Activated gamma-delta T cell (primary cell): Measurements from ENCODE around the gene MAP1B.
"Not testable (repeated sequence)": the region's sequence is repeated elsewhere in the genome, so short reads cannot be mapped to it uniquely, and the experiment has no call there.

ENCODE experiments used
- DNase-seq: peaks from one replicate; lab custom pipeline; 2025; lab: John Stamatoyannopoulos, UW
- total RNA-seq, 2 donors: gene quantifications; one replicate each; lab custom pipeline; 2026; lab: John Stamatoyannopoulos, UW

Gene MAP1B
- total RNA-seq, result 0.15 to 0.57 reads per million in 2 donors

DNA sequence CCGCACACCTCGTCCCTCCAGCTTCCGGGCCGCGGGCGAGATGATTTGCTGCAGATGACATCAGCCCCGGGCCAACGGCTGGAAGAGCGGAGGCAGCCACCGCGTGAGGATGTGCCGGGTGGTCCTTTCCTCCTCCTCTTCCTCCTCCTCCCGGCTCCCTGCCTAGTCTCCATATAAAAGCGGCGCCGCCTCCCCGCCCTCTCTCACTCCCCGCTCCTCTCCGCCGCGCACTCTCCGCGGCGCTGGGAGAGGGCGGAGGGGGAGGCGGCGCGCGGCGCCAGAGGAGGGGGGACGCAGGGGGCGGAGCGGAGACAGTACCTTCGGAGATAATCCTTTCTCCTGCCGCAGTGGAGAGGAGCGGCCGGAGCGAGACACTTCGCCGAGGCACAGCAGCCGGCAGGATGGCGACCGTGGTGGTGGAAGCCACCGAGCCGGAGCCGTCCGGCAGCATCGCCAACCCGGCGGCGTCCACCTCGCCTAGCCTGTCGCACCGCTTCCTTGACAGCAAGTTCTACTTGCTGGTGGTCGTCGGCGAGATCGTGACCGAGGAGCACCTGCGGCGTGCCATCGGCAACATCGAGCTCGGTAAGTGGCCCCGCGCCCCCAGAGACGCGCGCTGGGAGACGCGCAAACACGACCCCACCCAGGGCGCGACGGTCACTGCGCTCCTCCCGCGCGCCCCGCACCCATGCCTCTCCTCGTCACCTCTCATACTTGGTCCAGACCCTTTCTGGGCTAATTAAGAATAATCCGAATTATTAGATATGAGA lies at the start of gene MAP1B:
MAP1B (plus strand) TSS at position 345 of the 770 bp plus-strand sequence; CDS start at position 402, 57 bp downstream.
- DNase-seq, result no peak

DNA sequence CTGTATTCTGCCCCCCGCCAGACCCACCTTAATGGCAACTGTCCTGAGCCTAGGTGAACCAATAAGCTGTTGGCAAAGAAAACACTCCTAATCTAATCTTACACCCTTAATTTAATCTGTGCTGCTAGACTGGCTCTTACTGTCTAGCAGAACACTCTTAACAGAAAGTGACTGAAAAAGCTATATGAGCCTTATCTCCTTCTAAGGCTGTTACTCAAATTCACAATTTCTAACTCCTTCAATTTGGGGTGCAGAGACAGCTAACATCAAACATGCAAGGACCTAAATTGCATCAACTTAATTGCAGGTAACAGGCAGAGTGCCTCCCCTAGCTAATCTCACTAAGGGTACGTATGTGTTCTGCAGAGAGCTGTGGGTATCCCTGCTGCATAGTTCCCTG lies 49.5 kb upstream of the MAP1B start:
- no peak for DNase-seq

DNA sequence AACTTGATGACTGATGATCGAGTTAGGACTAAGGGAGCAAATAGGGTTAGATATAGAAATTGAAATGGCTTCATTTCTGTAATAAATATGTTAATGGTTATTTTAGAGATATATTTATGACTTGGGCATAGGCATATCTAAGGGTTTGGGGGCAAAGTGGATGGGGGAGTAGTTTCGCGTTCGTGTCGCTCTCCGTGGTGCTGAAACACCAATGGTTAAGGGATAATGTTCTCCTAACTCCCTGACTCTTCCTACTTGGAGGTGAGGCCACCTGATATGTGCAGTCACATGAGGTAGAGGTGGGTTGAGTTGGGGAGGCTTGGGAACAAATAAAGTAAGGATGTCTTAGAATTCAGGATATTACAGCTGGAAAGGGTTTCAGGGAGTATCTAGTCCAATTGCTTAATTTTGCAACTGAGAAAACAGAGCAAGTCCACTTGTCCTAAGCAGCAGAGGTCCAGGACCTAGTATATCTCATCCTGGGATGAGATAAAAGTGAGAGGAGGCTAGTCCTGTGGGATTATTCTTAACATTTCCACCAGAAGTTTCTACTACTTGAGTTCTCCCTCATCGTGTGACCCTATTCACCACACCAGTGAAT lies 44.0 kb upstream of the MAP1B start:
- no peak for DNase-seq

DNA sequence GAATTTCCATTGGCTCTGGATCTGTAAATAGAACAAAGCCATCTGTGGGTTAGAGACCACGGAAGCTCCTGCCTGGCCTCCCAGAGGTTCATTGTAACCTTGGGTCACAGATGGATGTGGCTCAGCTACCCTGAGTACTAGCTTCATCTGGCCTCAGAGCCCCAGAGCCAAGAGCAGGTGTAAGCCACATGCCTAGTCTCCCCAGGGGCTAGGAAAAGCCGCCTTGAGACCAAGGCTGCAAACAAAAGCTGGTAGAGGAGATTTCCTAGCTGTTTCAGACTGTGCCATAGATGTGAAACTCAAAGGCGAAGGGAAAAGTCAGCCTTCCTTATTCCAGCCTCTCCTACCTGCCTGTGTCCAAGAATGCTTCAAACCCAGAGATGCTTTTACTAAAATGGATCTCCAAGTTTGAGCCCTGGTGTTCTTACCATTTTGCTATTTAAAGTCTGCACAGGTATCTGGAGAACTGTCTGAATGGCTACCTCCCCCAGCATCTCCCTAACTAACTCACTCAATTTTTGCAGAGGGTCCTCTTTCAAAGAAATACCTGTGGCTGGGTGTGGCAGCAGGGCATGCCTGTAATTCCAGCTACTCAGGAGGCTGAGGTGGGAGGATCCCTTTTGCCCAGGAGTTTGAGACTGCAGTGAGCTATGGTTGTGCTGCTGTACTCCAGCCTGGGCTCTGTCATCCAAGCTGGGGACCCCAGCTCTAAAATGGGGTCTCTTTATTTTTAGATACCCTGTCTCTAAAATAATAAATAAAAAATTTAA lies 42.3 kb upstream of the MAP1B start:
- no peak for DNase-seq

DNA sequence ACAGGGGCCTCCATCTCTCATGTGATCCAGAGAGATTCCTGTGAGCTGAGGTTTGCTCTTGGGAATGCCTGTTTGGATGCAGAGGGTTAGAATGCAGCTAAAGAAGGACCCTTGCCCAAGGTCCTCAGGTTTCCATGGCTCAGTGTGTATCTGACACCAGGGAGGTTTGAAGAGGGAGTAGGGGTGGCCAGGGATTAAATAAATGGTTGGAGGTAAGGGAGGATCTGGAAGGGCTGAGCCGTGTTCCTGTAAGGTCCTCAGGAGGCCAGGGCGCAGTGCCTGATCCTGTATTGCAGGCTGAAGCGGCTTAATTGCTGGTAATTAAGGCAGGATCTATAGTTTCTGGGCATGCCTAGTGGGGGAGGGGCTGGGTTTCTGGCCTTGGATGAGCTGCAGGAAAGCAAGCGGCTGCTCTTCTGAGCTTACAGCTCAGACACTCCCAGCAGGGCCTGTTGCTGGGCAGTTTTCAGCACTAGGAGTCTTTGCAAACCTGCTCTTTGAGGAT lies 41.5 kb upstream of the MAP1B start:
- DNase-seq, result no peak

DNA sequence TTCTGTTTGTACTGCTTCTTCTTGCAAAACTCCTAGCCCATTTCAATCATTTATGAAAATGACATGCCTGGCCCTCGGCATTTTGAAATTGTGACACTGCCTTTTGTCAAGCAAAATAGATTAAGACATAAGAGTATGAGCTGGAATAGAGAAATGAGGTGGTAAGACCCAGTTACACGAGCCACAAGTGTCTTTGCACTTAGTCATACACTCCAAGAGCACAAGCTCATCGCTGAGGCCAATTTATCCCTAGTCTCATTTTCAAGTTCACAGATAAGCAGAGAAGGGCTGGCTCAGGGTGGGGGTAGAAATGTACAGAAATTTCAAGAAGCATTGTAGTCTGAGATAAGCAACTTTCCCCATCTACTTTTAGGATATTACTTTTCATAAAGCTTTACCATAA lies 40.6 kb upstream of the MAP1B start:
- DNase-seq, result no peak

DNA sequence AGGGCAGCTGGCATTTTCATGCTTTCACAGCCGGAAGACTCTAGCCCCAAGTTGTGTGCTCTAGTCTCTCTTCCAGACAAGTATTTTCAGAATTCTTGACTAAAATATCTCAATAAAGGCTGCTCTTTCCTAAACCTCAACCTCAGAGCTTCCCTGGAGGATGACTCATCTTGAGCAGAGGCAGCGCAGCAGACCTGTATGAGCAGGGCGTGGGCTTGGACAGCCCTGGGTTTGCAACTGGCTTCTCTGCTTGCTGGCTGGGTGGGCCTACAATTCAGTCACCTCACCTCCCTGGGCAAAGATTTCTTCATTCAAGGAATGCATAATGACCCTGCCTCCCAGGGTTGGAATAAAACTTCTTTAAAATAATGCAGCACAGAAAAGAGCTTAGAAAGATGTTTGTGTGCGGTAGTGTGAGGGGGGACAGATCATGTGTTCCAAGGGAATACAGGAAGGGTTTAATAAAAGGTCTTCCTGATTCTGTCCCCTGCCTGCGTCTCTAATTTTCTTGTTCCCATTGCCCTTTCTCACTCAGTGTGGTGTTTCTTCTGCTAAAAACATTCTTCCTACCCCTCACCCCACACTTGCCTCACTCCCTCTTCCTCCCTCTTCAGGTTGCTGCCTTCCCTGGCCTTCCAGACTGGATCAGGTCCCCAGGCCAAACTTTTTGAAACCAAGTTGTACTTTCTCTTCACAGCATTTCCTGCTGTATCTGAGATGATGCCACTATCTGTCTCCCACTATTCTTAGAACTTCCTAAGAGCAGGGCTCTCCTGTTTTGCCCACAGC lies 39.4 kb upstream of the MAP1B start:
- no peak for DNase-seq

DNA sequence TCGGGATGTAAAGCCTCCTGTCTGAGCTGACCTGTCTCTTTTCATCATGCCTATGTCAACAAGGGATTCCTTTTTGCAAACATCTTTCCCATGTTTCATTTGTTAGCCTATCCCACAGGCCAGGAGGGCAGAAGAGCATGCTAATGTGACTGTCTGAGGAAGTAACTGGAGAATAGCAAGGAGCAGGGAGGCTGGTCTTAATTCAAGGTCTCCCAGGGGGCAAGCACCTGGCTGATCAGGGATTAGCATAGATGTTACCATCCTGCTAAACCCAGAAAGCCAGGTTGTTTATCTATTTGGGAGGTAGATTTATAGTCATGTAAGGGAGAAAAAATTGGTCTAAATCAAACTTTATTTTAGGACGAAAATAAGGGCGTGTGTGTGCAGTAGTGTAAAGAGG lies 36.7 kb upstream of the MAP1B start:
- DNase-seq, result no peak

DNA sequence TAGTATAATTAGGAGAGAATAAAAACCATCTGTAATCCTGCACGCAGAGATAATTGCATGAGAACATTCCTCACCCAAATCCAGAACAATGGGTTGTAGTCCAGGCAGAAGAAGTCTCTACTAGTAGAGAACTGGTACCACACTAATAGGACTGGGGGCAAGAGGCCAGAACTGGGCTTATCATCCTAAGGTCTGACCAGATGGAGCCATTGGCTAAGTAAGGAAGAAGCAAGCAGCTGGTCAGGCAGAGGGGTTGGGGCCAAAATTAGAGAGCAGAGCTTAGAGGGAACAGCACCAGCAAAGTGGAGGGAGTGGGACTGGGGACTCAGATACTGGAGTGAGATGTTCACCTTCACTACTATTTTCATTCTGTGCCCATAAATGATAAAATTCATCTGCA lies 35.4 kb upstream of the MAP1B start:
- DNase-seq, result no peak

DNA sequence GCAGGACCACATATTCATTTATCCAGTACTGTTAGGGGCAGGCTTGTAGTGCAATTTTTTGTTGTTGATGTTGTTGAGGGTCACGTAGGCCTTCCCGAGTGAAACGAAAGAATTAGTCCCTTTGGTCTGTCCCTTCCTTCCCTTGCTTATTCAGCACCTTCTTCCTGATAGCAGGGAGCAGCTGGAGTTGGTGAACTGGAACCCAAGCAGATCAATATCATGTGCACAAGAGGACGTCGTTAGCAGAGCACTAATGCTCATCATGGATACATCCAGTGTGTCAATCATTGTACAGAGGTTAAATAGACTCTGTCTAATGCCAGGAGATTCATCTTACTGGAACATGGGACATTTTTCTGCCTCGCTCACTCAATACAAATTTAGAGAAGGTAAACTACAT lies 33.0 kb upstream of the MAP1B start:
- no peak for DNase-seq

DNA sequence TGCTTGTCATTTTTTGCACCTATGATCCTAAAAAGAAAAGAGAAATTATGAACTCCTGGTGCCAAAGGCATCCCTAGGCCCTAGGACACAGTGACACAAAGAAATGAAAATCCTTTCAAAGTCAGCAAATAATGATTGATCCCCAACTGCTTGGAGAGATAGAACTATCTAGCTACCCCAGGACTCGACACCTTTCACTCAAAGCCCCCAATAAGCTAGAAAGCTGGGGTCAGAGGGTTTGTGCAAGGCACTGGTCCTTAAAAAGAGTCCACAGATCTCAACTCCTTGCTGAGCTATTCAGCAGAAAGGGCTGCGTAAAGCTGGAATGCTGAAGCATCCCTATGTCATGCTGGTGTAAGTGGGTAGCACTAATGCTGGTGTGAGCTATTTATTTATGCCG lies 31.8 kb upstream of the MAP1B start:
- DNase-seq, result no peak

DNA sequence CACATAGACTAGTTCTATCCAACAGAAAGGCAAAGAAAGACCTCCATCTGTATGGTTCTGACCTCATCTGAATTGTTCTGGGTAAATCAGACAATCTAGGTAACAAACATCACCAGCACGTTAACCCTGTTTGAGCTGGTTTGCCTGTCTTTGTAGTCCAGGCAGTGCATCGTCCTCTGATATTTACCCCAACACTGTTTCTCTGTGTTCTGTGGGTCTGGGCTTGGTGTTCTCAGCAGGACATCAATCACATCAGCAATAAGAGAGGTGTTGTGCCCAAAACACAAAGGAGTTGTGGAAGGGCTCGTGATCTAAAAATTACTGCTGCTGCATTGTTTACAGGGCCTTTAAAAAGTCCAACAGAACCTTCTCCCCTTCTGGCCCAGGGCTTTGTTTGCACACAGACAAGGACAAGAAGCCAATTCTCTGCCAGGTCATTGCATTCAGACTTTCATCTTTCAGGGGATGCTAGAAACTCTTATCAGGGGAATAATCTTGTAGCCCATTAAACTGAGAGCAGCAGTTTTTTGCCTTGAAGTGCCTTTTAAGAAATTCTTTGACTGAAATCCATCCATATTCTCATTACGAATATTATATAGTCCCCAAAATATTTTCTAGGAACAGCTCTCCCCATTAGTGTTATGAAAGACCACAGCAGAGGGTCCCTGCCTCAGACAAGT lies 30.5 kb upstream of the MAP1B start:
- DNase-seq, result no peak

DNA sequence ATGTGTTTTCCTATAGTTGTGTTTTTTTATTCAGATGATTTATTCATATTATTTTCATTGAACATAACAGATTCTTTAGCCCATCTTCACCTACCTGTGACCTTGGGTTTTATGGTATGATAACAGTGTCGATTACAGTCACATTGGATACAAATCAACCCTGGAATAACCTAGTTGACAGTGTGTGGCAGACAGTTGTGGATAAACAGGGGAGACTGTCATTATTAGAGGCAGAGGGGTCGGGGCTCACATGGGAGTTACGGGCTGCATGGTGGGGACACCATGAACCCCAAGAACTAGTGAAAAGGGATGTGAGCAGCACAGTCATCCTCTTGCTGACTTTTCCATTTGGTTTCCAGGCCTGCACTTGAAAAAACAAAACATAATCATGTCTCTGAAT lies 29.9 kb upstream of the MAP1B start:
- no peak for DNase-seq

DNA sequence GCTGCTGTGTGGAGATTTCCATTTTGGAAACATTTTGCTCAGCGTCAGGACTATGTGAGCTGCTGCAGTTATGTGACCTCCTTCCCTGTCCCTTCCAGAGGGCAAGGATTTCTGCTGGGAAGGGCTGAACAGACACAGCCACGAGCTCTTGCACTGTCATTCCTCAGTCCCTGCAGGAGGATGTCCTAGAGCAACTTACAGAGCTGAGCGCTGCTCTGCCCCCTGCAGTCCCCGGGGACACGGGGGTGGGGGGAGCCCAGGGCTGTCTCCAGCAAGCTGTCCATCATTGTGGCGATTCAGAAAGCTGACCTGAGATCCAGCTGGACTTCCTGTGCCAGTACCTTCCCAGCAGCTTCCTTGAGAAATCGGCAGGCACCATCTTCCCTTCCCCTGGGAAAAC lies 28.0 kb upstream of the MAP1B start:
- DNase-seq, result no peak

DNA sequence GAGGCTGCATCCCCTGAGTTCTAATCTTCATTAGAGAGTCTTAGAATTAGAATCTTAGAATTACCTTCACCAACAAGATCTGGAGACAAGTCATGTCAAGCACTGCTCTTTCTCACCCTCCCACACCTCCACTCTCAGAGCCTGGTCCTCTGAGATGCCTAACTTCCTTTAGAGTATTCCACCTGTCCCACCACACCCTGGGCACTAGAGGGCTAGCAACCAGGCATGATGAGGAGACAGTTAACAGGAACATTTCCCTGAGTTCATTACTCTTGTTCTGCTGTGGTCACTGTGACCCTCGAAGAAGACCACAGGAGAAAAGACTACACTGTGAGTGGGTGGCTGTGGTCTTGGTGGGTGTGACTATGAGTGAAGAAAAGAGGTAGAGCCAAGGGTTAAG lies 25.2 kb upstream of the MAP1B start:
- no peak for DNase-seq

DNA sequence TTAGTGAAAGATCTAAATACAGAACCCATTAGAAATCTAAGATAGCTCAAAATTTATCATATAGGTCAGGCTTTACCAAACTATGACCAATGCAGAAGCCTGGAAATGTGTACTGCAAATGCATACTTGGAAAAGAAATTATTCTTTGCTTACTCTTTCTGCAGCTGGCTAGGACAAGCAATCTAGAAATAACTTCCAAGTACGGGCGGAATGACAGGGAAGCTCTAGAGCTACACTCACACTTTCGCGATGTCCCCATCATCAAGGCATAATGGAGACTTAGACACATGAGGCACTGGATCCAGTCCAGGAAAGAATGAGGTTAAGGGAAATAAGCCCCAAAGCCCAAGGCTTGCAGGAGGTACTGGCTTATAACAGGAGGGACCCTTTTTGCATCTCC lies 22.4 kb upstream of the MAP1B start:
- no peak for DNase-seq

DNA sequence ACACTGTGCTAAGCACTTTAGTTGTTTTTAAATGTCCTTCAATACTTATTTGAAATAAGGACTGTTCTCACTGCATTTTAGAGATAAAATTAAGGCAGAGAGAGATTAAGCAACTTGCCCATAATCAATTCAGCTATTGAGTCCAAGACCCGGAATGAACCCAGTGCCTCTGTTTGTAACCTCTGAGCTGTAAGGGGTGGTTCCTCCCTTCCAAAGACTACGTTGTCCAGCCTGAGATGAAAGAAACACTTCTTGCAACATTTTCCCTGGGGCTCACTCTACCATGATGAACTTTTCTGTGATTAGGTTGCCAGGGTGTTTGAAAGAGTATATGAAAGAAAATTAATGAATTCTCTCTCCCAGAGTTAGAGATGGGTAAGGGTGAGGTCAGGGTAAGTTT lies 22.0 kb upstream of the MAP1B start:
- no peak for DNase-seq

DNA sequence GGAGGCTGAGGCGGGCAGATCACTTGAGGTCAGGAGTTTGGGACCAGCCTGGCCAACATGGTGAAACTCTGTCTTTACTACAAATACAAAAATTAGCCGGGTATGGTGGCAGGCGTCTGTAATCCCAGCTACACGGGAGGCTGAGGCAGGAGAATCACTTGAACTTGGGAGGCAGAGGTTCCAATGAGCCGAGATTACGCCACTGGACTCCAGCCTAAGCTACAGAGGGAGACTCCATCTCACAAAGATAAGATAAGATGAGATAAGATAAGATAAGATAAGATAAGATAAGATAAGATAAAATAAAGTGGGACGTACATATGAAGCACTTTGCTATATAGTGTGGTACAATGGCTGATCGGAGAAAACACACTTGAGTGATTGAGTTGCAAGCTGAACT lies 17.6 kb upstream of the MAP1B start:
- not testable (repeated sequence) for DNase-seq

DNA sequence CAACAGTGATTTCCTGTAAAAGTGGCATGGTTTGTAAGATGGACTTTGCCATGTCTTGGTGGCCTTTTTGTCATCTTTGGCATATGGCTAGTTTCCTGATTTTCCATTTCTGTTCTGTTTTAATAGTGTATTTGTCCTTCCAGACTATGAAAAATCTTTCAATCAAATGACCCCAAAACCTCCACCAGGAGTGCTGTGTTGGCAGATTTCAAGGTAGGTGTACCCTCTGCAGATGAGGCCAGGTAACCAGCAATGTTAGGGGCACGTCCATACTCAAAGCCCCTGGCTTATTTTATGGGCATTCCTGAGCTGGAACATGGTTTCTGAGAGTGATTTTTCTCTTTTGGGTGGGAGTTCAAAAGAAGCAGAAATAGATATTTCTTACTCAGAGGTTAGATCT lies 15.2 kb upstream of the MAP1B start:
- no peak for DNase-seq

DNA sequence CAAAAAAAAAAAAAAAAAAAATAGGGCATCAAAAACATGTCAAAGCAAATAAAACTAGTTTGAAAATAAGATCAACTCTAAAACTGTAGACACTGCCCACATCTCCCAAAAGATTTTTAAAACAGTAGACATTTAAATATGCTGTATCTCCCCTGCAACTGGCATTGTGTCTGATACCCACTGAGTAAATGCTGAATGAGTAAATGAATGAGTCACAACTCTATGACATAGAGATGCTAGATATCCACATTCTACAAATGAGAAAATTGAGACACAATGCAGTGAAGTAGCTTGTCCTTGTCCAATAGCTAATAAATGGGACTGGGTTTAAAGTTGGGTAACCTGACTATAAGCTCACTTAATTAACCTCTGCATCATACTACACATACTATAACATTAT lies 14.1 kb upstream of the MAP1B start:
- no peak for DNase-seq

DNA sequence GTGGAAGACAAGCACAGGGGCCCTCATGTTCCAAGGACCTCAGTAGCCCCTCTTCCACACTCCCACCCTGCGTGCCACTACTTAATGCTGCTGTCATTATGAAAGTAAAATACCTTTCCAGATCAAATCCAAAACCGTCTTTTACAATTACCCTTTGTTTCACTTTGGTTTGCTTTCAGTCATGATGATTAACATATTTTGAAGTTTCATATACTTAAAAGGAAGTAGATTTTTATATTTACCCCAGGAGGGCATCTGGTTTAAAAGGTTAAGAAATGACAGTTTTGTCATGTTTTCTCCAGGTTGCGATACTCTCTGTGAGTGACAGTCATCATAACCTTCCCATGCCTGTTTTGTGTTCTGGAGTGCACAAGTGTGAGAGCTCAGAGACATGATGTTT lies 13.5 kb upstream of the MAP1B start:
- DNase-seq, result no peak
